Stomach (tissue), 9 donors: ENCODE results near the gene PCYT2. TPM values are rescaled to one million over a fixed set of nuclear protein-coding genes. Genes with fewer than 3 reads are reported as not detected.

Experiments used
- DNase-seq, 2 donors: peaks; one replicate each; pipeline versions ENCODE4 v3.0.0 to v3.0.0-alpha.2; 2013 to 2019
- H3K27ac ChIP-seq, 5 donors: fragments of 200-600 bp in 4 of 5; sonication (generic) in 4 of 5; one replicate each; pipeline ENCODE4 v1.5.1; 2013 to 2019; ENCODE audit warnings: mild to moderate bottlenecking in 1 of 5, moderate library complexity in 1 of 5
- H3K27me3 ChIP-seq, 3 donors: fragments of 200-600 bp; sonication (generic); one replicate each; pipeline ENCODE4 v1.5.1; 2017 to 2019; ENCODE audit warnings: mixed run types in 1 of 3
- H3K36me3 ChIP-seq, 4 donors: fragments of 200-600 bp; sonication (generic); 1 replicate in 3 of 4; 2 replicates in 1 of 4; pipeline ENCODE4 v1.5.1; 2016 to 2019
- H3K4me1 ChIP-seq, 4 donors: fragments of 200-600 bp; sonication (generic); one replicate each; pipeline ENCODE4 v1.5.1; 2016 to 2019
- H3K4me3 ChIP-seq, 4 donors: fragments of 200-600 bp; sonication (generic) in 3 of 4; one replicate each; pipeline ENCODE4 v1.5.1; 2016 to 2019; ENCODE audit warnings: mild to moderate bottlenecking in 1 of 4
- H3K9me3 ChIP-seq, 4 donors: fragments of 200-600 bp; sonication (generic); one replicate each; pipeline ENCODE4 v1.5.1; 2016 to 2019
- EP300 ChIP-seq: sonication (generic); formaldehyde crosslinking; IDR thresholded peaks from one replicate; pipeline ENCODE4 v1.6.1; 2017; ENCODE audit warnings: antibody characterized with exemption
- POLR2A ChIP-seq, 4 donors: fragments of 450-650 bp; IDR thresholded peaks; one replicate each; pipeline ENCODE4 v1.6.1; 2016; ENCODE audit warnings: antibody characterized with exemption in 4 of 4, control low read depth in 2 of 4, mild to moderate bottlenecking in 1 of 4, moderate library complexity in 1 of 4
- POLR2AphosphoS5 ChIP-seq, 3 donors: sonication (generic); formaldehyde crosslinking; IDR thresholded peaks; one replicate each; pipeline ENCODE4 v1.6.1; 2016; ENCODE audit warnings: antibody characterized with exemption in 3 of 3
- WGBS, 5 donors: extraction: QIAGEN DNeasy Blood & Tissue Kit in 3 of 5; methylation state at CpG; one replicate each; pipeline versions ENCODE4 v1.1.5 to v1.1.7; 2013 to 2018; 5-methylcytosine and 5-hydroxymethylcytosine counted together
- intact Hi-C: fragments of 100-400 bp; cut with DNase I; formaldehyde crosslinking; loops from one replicate; pipeline ENCODE4 v1.15.1; 2023; ENCODE audit warnings: low total_unique reads
- polyA plus RNA-seq, 3 donors: library from polyadenylated mRNA; stranded (reverse); fragments of 200-250 nt; gene quantifications; one replicate each; pipeline ENCODE4 v1.2.3, GENCODE V29; 2013
- total RNA-seq, 5 donors: library from RNA; depleted of rRNA; stranded (reverse); fragments of >200 nt; gene quantifications; one replicate each; pipeline versions ENCODE4 v1.1.0 to v1.2.3, GENCODE V29; 2014 to 2016
- TF ChIP-seq, protein P1 (sequence below), 7 experiments: fragments of 450-650 bp in 4 of 7; fragments of 200-600 bp in 3 of 7; sonication (generic) in 3 of 7; IDR thresholded peaks; one replicate each; pipeline ENCODE4 v1.5.1; 2016 to 2019; ENCODE audit warnings: antibody characterized with exemption in 7 of 7, control low read depth in 2 of 7, mild to moderate bottlenecking in 1 of 7
- donor health status: healthy with polysubstance abuse.
- donor health status: Bipolar disorder and iron deficiency.
- donor health status: healthy.

PCYT2 gene
- total and polyA plus RNA-seq, 8 donors: 17.5 to 119 (median 41.2) TPM

DNA sequence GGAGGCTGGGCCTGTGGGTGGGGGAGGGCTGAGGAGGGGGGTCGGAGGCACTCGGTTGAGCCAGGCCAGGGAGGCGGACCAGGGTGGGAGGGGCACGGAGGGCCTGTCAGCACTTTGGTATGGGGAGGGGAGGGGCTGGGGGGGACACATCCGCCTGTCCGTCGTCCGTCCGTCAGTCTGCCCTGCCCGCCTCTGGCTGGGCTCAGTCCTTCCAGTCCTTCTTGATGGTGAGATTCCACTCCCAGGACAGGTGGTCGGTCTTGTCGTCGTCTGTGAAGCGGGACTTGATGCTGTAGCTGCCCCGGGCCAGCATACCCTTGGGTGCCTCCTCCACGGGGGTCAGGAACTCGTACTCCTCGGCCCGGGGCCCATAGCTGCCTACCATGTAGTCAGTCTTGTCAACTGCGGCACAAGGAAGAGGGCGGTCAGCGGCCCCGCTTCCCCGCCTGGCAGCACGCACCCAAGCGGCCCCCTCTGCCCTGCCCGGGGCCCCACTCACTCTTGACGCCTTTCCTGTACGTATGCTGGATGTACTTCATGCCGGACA is 42.5 kb downstream of the PCYT2 start:
- 47 to 73% (median 60%) methylated on average over 18 to 30 of the region's 30 CpGs for WGBS, 5 donors
- TF ChIP-seq, protein P1, sequence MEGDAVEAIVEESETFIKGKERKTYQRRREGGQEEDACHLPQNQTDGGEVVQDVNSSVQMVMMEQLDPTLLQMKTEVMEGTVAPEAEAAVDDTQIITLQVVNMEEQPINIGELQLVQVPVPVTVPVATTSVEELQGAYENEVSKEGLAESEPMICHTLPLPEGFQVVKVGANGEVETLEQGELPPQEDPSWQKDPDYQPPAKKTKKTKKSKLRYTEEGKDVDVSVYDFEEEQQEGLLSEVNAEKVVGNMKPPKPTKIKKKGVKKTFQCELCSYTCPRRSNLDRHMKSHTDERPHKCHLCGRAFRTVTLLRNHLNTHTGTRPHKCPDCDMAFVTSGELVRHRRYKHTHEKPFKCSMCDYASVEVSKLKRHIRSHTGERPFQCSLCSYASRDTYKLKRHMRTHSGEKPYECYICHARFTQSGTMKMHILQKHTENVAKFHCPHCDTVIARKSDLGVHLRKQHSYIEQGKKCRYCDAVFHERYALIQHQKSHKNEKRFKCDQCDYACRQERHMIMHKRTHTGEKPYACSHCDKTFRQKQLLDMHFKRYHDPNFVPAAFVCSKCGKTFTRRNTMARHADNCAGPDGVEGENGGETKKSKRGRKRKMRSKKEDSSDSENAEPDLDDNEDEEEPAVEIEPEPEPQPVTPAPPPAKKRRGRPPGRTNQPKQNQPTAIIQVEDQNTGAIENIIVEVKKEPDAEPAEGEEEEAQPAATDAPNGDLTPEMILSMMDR (IDR thresholded peaks at IDR 0.05): no peak
- TF ChIP-seq POLR2AphosphoS5 (IDR thresholded peaks at IDR 0.05) (no peak), POLR2A (IDR thresholded peaks at IDR 0.05) (no peak), EP300 (no peak)
- peak overlapping the region; percentile 92 to 100 (median 98) for H3K27ac ChIP-seq
- intact Hi-C loops: no loop called here
- peaks cover 22 to 35% (median 30%) of the 10 kb centered on the region in 4 donors for H3K36me3 ChIP-seq
- peak overlapping the region in 2 of 4 donors; percentile 86 to 98 for H3K4me3 ChIP-seq
- H3K9me3 ChIP-seq: no peaks in the 10 kb centered on the region
- no peaks in the 10 kb centered on the region for H3K27me3 ChIP-seq
- peak in 1 of 2 donors; percentile 74 for DNase-seq
- peaks cover 54 to 89% (median 80%) of the 10 kb centered on the region in 4 donors for H3K4me1 ChIP-seq

DNA sequence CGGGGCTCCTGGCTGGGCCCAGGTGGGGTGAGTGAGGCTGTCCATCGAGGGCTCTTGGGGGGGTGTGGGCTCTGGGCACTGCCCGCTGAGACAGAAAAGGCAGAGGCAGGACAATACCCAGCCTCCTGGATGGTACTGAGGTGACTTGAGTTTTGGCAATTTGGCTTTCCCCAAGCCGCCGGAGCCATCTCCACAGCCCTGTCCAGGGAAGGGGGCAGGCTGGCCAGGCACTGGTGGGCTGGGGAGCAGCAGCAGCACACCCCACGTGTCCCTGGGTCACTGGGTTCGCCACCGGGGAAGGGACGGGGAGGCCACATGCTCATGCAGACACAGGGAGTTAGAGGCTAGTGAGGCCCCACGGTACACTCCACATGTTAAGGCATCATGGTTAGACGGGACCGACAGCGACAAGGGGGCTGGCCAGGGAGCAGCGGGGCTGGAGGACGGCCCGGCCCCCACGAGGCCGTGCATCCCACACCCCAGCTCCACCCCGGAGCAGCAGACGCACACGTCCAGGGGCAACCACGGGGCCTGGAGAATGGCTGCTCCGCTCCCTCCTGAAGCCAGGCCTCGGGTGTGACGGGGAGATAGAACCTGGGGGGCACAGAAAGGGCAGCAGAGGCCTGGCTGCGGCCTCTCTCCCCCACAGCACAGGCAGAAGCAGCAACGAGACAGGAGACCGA is 43.1 kb downstream of the PCYT2 start:
- 37 to 67% (median 49%) methylated on average over 1 to 28 of the region's 28 CpGs for WGBS, 5 donors
- intact Hi-C loops: no loop called here
- H3K4me3 ChIP-seq: peak overlapping the region in 1 of 4 donors; percentile 98
- peak in 1 of 2 donors; percentile 34 for DNase-seq
- no peaks in the 10 kb centered on the region for H3K9me3 ChIP-seq
- H3K36me3 ChIP-seq: peaks cover 22 to 36% (median 35%) of the 10 kb centered on the region in 4 donors
- H3K27ac ChIP-seq: peak overlapping the region; percentile 92 to 100 (median 98)
- peaks cover 56 to 89% (median 85%) of the 10 kb centered on the region in 4 donors for H3K4me1 ChIP-seq
- no peaks in the 10 kb centered on the region for H3K27me3 ChIP-seq
- no peak for TF ChIP-seq POLR2A (IDR thresholded peaks at IDR 0.05)
- peak in 1 of 3 donors; percentile 8 for TF ChIP-seq POLR2AphosphoS5 (IDR thresholded peaks at IDR 0.05)

DNA sequence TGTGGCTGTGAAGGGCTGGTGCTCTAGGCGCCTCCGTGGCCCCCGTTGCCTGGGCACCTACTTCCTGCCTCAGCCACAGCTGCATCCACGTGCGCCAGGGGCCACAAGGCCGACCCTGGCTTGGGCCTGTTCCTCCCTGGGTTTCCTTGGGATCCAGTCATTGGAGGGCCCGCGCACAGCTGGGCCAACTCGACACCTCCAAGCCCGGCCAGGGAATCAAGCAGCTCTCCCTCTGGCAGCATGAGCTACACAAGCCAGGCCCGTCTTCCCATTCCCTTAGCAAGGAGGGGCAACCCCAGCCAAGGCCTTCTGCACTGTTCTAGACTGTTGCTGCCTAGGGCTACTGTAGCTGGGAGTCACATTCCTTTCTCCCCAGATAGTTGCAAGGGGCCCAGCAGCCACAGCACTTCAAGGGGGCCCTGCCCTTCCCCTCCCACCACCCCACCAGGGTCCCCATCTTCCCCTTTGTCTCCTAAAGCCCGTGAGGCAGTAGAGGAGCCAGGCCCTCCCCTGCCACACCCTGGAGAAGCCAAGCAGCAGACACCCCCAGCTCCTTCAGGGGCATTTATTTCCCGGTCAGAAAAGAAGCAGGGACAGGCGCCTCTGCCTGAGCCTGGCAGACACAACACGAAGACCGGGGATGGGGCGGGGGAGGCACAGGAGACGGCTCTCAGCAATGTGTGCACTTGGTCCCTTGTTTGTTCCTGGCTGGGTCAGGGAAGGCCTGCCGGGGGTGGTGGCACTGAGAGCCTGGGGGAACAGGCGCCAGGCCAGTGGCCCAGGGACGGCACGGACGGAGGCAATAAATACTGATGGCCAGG is 43.8 kb downstream of the PCYT2 start:
- Histone ChIP-seq H3K27ac (peak overlapping the region; percentile 92 to 100 (median 98)), H3K4me1 (peaks cover 61 to 89% (median 87%) of the 10 kb centered on the region in 4 donors), H3K36me3 (peaks cover 22 to 38% (median 36%) of the 10 kb centered on the region in 4 donors), H3K27me3 (no peaks in the 10 kb centered on the region), H3K9me3 (no peaks in the 10 kb centered on the region), H3K4me3 (peak overlapping the region in 1 of 4 donors; percentile 98)
- DNase-seq: peak; percentile 48 to 52
- no peak for TF ChIP-seq EP300
- TF ChIP-seq, protein P1 (IDR thresholded peaks at IDR 0.05): no peak
- TF ChIP-seq POLR2AphosphoS5 (IDR thresholded peaks at IDR 0.05): peak in 2 of 3 donors; percentile 15 to 70
- TF ChIP-seq POLR2A (IDR thresholded peaks at IDR 0.05): peak in 1 of 4 donors; percentile 5
- WGBS, 5 donors: 26 to 36% (median 29%) methylated on average over 18 to 23 of the region's 23 CpGs
- intact Hi-C loops: no loop called here

DNA sequence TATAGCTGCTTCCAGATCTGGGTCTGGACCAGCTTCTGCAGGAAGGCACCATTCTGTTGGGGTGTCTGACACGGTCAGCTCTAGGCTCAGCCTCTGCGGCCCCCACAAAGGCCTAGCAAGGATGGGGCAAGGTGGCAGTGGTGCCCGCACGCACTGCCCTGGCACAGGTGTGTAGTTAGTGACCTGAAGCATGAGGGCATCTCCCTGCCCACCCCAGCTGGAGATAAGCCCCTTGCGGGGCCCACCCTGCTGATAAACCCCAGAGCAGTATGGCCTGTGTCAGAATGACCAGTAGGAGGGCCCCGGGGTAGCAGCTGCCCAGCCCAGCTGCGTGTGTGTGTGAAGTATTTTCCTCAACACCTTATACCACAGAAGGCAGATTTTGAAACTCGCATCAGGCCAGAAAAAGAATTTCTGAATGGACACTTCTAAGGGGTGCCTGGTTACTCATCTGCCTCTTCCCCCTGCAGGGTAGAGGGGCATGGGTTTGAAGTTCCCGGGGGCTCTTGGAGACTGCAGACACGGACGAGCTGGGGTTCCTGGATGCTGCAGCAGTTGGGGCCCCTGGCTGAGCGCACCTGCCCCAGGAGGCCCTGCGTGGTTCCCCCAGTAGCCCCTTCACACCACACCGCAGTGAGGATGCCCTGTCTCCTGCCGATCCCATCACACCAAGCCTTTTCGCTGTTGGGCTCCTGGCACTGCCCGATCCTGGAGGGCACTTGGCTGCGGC is 44.6 kb downstream of the PCYT2 start:
- Histone ChIP-seq H3K36me3 (peaks cover 22 to 38% (median 36%) of the 10 kb centered on the region in 4 donors), H3K4me1 (peaks cover 69 to 89% (median 88%) of the 10 kb centered on the region in 4 donors), H3K4me3 (no peak overlapping the region), H3K9me3 (no peaks in the 10 kb centered on the region), H3K27ac (peak overlapping the region; percentile 92 to 100 (median 98)), H3K27me3 (no peaks in the 10 kb centered on the region)
- intact Hi-C loops: no loop called here
- DNase-seq: no peak
- whole genome bisulfite sequencing, 5 donors: 52 to 64% (median 57%) methylated on average over 15 to 18 of the region's 18 CpGs
- TF ChIP-seq EP300 (no peak), POLR2AphosphoS5 (IDR thresholded peaks at IDR 0.05) (peak in 1 of 3 donors; percentile 14)
